ENCODE measurements around the gene PALS1.
A peak's percentile ranks its signal among the peaks of the same experiment; 100 is the strongest.
"Not testable (repeated sequence)": the region's sequence is repeated elsewhere in the genome, so short reads cannot be mapped to it uniquely, and the experiment has no call there.

PALS1 gene

DNA sequence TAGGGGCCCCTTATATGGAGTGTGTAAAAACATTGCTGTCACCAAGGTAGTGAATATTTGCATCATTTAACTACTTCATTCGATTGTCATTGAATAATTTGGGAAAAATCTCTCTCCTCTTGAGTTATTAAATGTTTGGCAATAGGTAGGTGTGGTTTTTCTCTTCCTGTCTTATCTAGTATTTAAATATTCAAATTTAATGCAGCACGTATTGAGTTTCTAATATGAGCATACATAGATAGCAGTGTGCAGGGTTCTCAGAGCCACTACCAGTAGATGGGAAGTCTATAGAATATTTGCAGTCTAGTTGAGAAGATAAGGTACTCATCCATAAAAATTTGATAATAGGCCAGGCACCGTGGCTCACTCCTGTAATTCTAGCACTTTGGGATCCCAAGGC, 16.7 kb downstream of the PALS1 start:
- no peak for DNase-seq (ENCODE audit: low spot score)

DNA sequence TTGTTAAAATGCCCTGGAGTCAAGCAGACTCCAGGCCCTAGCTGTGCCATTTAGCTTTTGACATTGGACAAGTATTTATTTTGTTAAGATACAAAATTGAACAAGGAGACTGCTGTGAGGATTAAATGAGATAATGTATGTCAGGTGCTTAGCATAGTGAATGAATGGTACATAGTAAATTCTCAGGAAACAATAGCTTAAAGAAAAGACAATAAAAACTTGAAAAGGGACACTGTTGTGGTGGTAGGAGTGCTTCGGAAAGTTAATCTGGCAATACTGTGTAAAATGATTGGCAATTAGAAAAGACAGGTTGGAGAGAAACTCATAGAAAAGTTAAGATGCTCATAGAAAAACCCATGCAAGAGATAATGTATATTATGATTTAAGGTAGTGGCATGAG, 19.7 kb downstream of the PALS1 start:
- no peak for DNase-seq (ENCODE audit: low spot score)

DNA sequence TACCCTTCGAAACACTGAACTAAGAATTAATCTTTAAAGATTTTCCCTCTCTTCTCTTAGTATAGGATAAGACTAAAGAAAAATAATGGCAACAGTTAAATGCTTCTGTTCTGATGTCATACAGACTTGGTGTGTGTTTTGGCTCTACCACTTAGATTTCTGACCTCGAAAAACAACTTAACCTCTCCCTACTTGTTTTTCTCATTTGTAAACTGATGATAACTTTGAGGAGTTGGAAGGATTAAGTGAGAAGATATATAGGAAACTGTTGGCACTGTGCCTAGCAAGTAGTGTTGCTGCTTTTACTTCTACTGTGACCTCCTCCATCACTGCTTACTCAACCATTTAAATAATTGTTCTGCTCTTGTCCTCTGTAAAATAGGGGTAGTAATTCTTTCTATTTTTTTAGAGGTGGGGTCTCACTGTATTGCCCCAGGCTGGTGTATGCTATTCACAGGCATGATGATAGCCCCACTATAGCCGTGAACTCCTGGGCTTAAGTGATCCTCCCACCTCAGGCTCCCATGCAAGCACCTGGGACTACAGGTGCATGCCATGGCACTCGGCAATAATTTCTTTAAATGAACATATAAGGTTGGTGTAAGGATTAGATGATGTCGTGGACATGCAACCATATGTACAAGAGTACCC, 22.4 kb downstream of the PALS1 start:
- no peak for DNase-seq (ENCODE audit: low spot score)

DNA sequence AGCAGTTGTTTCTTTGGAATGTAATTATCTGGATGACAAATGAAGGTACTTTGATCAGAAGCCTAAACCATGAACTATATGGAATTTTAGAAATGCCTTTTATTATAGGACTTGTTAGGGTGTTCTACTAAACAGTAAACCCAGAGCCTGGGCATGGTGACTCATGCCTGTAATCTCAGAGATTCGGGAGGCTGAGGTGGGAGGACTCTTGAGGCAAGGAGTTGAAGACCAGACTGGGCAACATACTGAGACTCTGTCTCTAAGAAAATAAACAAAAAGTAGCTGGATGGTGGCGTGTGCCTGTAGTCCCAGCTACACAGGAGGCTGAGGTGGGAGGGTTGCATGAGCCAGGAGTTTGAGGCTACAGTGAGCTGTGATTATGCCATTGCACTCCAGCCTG, 23.9 kb downstream of the PALS1 start:
- DNase-seq (ENCODE audit: low spot score), result no peak

DNA sequence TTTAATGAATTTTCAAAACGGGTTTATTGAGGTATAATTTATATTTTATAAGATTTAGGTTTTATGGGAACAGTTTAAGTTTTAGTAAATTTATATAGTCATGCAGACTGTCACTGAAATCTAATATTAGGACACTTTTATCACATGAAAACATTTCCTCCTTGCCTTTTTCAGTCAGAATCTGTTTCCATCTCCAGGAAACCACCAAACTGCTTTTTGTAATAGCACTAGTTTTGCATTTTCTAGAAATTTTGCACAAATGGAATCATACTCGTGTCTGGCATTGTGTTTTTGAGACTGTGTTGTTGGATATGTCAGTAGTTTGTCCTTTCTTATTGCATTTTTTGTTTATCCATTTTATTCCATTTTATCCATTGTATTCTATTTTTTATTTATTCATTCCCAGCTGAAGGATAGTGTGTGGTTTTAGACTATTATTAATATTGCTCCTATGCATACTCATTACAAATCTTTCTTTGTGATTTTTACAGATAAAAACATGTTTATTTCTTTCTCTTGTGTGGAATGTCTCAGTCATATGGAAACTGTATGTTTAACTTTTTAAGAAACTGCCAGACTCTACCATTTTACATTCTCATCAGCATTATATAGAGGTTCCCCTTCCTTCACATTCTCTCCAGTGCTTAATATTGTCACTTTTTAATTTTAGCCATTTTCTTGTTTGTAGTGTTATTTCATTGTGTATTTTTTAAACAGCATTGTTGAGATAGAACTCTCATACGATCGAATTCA, 26.5 kb downstream of the PALS1 start:
- DNase-seq (ENCODE audit: low spot score), result no peak

DNA sequence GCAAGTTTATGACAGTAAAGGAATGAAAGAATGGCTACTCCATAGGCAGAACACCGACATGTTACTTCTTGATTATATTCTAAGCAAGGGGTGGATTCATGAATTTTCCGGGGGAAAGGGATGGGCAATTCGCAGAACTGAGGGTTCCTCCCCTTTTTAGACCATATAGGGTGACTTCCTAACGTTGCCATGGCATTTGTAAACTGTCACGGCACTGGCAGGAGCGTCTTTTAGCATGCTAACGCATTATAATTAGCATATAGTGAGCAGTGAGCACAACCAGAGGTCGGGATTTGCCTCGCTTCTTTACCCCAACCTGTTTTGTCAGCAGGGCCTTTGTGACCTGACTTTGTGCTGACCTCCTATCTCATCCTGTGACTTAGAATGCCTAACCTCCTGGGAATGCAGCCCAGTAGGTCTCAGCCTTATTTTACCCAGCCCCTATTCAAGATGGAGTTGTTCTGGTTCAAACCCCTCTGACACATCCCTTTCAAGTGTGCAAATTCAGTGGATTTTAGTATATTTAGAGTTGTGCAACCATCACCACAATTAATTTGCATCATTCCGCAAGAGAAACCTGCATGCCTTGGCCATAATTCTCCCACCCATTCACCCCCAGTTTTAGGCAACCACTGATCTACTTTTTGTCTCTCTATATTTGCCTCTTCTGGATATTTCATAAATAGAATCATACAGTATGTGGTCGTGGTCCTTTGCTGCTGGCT, 27.4 kb downstream of the PALS1 start:
- DNase-seq (ENCODE audit: low spot score), result no peak

DNA sequence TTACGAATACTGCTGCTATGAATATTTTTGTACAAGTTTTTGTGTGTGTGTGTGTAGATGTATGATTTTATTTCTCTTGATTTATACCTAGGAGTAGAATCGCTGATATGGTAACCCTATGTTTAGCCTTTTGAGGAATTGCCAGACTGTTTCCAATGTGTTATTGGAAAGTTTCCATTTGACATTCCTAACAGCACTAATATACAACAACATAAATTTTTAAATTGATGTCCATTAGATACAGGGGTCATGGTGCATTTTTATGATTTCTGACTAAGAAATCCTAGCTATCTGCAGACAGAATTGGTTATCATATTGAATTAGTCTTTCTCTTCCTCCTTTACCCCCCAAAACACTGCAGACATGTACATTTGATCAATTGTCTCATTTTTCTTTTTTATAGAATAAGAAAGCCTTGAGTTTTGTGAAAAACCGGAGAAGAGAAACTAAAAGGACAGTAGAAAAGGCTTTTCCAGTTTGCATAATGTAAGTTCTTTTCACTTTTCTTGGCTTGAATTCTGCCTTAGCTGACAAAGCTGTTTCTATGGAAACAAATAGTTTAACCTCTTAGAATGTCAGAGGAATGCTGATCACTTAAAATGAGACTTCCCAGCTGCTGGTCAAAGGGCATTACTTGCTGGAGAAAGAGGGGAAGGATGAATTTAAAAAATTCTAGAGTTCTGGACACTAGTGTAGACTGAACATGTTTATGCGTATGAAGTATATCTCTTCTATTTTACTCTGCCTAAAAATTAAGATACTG, 28.2 kb downstream of the PALS1 start:
- peak; percentile 9 for DNase-seq (ENCODE audit: low spot score)

DNA sequence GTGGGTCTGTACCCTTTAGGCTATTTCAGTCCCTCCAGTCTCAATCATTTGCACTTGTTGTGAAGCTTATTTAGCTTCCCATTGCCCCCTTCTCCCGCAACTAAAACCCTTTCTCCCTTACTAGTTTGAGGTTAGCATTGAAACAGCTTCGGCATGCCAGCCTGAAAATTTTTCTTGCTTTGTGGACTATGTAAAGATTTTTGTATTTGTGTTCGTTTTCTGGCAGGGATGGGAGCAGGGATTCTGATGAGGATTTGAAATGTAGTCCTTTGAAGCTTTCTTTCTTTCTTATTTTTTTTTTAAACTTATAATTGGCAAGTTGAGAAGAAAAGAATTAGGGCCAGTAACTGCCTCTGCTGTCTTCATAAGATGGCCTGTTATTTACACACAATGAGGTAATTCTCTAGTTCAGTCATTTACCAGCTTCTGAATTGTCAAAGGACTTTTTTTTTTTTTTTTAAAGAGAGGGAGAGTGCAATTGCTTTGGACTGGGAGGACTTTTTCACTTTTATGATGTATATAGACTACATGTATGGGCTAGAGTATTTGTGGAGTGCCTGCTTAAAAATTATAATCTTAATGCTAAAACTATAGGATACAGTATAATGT, 29.0 kb downstream of the PALS1 start:
- DNase-seq (ENCODE audit: low spot score), result no peak

DNA sequence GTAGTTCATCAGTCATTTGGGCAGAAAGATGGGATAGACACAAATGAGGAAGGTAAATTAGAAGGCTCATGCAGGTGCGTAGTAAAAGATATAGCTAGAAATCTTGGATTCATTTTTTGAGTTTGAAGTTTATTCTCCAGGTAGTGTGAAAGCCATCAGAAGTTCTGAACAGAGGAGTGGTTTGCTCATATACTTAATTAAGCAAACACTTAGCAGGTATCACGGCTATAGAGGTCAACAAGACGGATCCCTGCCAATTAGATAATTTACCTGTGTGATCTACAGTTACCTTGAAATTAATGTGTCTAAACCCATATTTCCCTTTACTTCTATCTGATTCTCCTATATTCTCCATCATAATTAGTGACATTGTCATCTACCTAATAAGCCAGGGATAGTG, 29.7 kb downstream of the PALS1 start:
- no peak for DNase-seq (ENCODE audit: low spot score)

DNA sequence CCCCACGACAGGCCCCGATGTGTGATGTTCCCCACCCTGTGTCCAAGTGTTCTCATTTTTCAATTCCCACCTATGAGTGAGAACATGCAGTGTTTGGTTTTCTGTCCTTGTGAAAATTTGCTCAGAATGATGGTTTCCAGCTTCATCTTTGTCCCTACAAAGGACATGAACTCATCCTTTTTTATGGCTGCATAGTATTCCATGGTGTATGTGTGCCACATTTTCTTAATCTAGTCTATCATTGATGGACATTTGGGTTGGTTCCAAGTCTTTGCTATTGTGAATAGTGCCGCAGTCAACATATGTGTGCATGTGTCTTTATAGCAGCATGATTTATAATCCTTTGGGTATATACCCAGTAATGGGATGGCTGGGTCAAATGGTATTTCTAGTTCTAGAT, 32.0 kb downstream of the PALS1 start:
- DNase-seq (ENCODE audit: low spot score), result not testable (repeated sequence)

DNA sequence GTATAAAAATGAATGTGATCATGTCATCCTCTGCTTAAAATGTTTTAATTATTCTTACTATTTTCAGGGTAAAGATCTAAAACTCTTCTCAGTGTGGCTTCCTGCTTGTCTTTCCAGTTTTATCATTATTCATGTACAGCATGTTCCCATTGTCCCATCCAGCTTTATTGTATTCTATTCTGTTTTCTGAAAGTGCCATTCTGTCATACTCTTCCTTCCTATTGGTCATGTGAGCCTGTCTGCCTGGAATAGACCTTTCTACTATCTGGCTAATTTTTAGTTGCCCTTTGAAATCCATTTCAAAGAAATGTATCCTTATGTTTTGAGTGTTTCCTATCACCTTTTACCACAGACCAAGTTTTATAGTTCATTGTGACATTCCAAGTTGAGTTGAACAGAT, 34.9 kb downstream of the PALS1 start:
- no peak for DNase-seq (ENCODE audit: low spot score)

DNA sequence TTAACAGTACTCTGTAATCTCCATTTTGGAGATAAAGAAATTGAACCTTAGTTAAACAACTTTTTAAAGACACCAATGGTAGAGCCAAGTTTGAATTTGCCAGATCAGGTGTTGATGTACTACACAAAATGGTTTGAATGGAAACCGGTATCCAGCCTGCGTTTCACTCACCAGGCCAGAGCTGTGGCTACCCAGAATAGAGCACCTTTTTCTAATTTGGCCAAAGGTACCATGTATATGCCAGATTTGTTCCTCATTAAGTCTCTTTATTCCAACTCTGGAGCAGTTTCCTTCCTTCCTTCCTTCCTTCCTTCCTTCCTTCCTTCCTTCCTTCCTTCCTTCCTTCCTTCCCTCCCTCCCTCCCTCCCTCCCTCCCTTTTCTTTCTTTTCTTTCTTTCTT, 39.3 kb downstream of the PALS1 start:
- no peak for DNase-seq (ENCODE audit: low spot score)

DNA sequence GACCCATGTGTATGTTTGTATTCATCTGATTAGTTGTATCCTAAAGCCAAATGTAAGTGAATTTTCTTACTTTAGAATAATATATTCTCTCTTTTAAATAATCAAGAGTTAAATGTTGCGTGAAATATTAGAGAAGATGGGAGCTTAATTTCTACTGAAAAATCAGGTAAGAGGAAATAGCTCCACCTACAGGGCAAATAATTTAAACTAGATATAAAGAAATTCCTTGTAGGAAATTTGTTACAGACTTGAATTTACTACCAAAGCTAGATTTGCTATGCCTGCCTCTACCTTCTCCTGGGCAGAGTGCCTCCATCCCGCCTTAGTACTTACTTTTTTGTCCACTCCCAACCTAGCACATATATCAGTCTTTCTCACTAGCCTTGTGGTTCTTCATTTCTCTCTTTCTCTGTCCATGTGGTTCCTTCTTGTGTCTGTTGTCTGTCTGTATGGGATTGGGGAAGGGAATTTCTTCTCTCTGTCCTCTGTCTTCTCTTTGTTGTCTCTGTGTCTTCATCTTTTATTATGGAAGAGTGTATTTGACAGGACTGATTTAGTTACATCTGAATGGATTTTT, 44.7 kb downstream of the PALS1 start:
- DNase-seq (ENCODE audit: low spot score), result peak; percentile 22

Measured in SK-N-DZ (cell line).